GM21447 (cell line): ENCODE measurements around the gene BRD7.
"Not testable (repeated sequence)": the region's sequence is repeated elsewhere in the genome, so short reads cannot be mapped to it uniquely, and the experiment has no call there.

Experiments
- ATAC-seq: cut with Tn5 transposase; IDR thresholded peaks from one replicate; pipeline ENCODE4 v1.9.1; 2021; ENCODE audit not compliant: unreplicated experiment

The BRD7 gene

DNA sequence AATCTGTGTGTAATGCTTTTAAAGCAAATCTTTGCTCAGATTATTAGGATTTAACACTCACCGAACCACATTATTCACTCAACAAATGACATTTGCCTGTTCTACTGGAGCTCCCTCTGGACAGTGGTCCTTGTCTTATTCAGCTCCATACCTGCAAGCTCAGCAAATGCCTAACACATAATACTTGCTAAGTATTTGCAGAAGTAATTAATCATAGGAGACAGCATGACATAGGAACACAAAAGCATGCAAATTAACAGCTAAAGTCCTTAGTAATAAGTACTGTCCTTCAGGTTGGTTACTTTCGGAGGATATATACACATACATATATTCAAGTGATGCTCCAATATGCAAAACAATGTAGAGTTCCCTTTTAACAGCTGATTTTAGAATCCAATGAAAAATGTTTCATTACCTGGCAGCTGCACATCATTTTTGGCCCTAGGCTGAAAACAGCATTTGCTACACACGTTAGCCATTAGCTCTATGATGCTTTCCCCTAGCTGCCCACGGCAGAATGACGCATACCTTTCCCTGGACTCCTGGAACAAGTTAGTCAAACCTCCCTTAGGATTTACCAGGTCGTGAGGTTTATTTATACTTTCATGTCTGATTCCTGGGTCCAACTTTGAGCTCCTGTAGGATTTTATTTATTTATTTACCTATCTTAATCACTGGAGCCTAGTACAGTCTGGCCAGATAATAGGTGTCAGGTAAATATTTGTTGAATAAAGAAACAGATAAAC is 8.6 kb downstream of the BRD7 start:
- ATAC-seq = no peak

DNA sequence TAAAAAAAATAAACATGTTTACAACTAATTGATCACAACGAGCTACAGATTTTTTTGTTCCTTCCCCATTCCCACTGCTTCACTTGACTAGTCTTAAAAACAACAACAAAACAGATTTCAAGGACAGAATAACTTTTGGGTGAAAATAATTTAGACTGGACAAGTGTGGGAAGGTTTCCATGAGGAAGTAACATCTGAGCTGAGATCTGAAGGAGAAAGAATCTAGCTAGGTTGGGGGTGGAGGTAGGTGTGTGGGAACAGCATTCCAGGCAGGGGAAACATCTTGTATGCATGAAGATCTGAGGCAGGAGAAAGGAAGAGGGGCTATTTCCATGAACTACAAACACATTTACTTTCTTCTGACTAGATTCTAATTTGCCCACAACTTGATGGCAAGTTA is 9.2 kb downstream of the BRD7 start:
- no peak for ATAC-seq

GRCh38 chr16:50354629-50355456 is 13.9 kb downstream of the BRD7 start:
- no peak for ATAC-seq

- no peak for ATAC-seq
Observed at GRCh38 chr16:50354082-50354481, 14.7 kb downstream of the BRD7 start.

GRCh38 chr16:50351952-50352351 is 16.8 kb downstream of the BRD7 start:
- no peak for ATAC-seq

DNA sequence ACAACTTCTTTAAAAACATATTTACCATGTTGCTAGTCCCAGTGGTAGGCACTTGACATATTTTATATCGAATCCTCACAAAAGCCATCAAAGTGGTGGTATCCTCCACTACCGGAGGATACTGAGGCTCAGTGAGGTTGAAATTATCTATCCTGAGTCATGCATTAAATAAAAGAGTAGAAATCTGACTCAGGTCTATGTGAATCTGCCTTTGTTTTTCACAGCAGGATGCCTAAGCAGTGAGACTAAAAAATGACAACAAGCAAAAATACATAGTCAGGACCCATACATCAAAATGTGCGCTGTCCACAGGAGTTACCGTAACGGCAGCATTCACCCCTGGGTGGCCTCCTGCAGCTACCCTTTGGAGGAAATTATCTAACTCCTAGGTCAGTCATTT is 17.7 kb downstream of the BRD7 start:
- ATAC-seq = no peak

DNA sequence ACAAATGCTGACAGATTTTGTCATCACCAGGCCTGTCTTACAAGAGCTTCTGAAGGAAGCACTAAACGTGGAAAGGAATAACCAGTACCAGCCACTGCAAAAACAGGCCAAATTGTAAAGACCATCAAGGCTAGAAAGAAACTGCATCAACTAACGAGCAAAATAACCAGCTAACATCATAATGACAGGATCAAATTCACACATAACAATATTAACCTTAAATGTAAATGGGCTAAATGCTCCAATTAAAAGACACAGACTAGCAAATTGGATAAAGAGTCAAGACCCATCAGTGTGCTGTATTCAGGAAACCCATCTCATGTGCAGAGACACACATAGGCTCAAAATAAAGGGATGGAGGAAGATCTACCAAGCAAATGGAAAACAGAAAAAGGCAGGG is 23.6 kb downstream of the BRD7 start:
- not testable (repeated sequence) for ATAC-seq

- ATAC-seq = not testable (repeated sequence)
Observed at GRCh38 chr16:50343566-50343965, 25.2 kb downstream of the BRD7 start.

- ATAC-seq = no peak
Observed at GRCh38 chr16:50340578-50340977, 28.2 kb downstream of the BRD7 start.

GRCh38 chr16:50338371-50339231 is 30.2 kb downstream of the BRD7 start:
- ATAC-seq = no peak

DNA sequence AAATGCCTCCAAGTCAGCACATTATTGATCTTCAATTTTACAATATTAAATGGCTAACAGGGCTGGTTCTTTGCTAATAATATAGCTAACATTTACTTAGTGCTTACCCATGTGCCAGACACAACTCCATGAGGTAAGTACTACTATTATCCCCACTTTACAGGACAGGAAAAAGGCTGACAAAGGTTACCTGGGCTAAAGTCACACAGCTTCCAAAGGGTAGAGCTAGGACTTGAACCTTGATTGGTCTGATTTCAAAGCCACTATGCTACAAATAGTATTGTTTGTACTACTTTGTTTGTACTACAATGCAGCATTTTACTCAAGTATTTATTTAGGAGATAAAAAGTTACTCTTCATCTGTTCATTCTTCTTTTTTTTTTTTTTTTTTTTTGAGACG is 31.9 kb downstream of the BRD7 start:
- no peak for ATAC-seq

GRCh38 chr16:50335196-50335958 is 33.4 kb downstream of the BRD7 start:
- ATAC-seq = peak; percentile 81

- no peak for ATAC-seq
Observed at GRCh38 chr16:50334106-50334975, 34.4 kb downstream of the BRD7 start.

GRCh38 chr16:50332599-50332998 is 36.2 kb downstream of the BRD7 start:
- no peak for ATAC-seq

DNA sequence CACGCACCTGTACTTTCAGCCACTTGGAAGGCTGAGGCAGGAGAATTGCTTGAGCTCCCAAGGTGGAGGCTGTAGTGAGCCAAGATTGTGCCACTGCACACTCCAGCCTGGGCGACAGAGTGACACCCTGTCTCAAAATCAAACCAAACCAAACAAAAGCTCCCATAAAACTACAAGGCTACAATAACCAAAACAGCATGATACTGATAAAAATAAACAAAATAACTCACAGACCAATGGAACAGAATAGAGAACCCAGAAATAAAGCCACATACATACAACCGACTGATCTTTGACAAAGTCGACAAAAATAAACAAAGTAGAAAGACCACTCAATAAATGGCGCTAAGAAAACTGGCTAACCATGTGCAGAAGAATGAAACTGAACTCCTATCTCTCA is 37.2 kb downstream of the BRD7 start:
- ATAC-seq = no peak

DNA sequence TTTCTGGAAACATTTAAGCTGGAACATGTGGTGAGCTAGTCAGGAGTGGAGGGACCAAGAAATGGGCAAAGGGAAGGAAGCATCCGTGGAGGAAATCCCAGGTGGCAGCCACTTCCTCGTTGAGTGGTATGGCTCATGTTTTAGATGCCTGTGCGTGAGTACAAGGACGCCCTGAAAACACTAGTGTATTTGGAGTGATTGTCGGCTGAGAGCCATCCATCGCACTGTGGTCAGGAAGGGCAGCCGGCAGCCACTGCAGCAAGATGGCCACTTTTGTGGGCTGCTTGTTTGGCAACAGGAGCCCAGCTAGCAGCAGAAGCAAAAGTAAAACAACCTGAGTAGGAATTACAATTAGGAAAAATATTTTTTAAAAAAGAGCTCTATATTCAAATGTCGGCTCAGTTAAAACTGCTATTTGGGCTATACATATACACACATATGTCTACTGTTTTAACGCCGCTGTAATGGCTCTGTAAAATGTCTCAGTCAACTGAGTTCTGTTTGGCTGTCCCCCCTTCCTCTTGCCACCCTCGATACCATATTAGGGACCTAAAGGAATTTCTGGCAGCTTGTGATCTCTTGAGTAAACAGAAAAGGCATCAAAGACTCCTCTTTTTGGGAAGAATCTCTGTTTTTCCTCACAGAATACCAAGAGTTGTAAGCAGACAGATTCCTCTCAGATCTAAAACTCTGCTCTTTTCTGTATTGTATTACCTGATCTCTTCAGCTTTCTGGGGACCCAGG is 39.2 kb downstream of the BRD7 start:
- ATAC-seq = no peak

GRCh38 chr16:50326835-50327465 is 41.8 kb downstream of the BRD7 start:
- peak; percentile 72 for ATAC-seq

- no peak for ATAC-seq
Observed at GRCh38 chr16:50326264-50326663, 42.5 kb downstream of the BRD7 start.

- no peak for ATAC-seq
Observed at GRCh38 chr16:50324345-50324744, 44.4 kb downstream of the BRD7 start.
